Rectal smooth muscle tissue (tissue), 1 donor: ENCODE measurements around the gene GREB1.

Source experiments
- H3K27ac ChIP-seq: one replicate; pipeline ENCODE4 v1.7.0; 2013; ENCODE audit warnings: low read depth, low read length, inconsistent platforms
- H3K27me3 ChIP-seq: one replicate; pipeline ENCODE4 v1.7.0; 2013; ENCODE audit warnings: low read length; ENCODE audit not compliant: control insufficient read depth, insufficient read depth
- H3K36me3 ChIP-seq: one replicate; pipeline ENCODE4 v1.7.0; 2013; ENCODE audit warnings: low read length; ENCODE audit not compliant: control insufficient read depth, insufficient read depth
- H3K4me1 ChIP-seq: one replicate; pipeline ENCODE4 v1.7.0; 2013; ENCODE audit warnings: low read length; ENCODE audit not compliant: control insufficient read depth, insufficient read depth
- H3K4me3 ChIP-seq: one replicate; pipeline ENCODE4 v1.7.0; 2013; ENCODE audit warnings: low read length
- H3K9ac ChIP-seq: one replicate; pipeline ENCODE4 v1.7.0; 2013; ENCODE audit warnings: low read length

Gene GREB1

GRCh38 chr2:11637546-11637945 lies 103.7 kb downstream of the GREB1 start:
- no peak overlapping the region for H3K4me3 ChIP-seq
- H3K36me3 ChIP-seq, result no peaks in the 10 kb centered on the region
- no peak overlapping the region for H3K27ac ChIP-seq
- H3K4me1 ChIP-seq, result no peaks in the 10 kb centered on the region
- H3K9ac ChIP-seq, result no peak overlapping the region
- H3K27me3 ChIP-seq, result no peaks in the 10 kb centered on the region

- H3K27me3 ChIP-seq, result no peaks in the 10 kb centered on the region
- no peak overlapping the region for H3K9ac ChIP-seq
- H3K4me3 ChIP-seq, result no peak overlapping the region
- H3K27ac ChIP-seq, result no peak overlapping the region
- H3K4me1 ChIP-seq, result no peaks in the 10 kb centered on the region
- no peaks in the 10 kb centered on the region for H3K36me3 ChIP-seq
Observed at GRCh38 chr2:11639503-11639902, 105.7 kb downstream of the GREB1 start.

- H3K27ac ChIP-seq, result no peak overlapping the region
- H3K4me1 ChIP-seq, result no peaks in the 10 kb centered on the region
- H3K9ac ChIP-seq, result no peak overlapping the region
- no peak overlapping the region for H3K4me3 ChIP-seq
- no peaks in the 10 kb centered on the region for H3K36me3 ChIP-seq
- H3K27me3 ChIP-seq, result no peaks in the 10 kb centered on the region
Observed at GRCh38 chr2:11640132-11640531, 106.3 kb downstream of the GREB1 start.

- Histone ChIP-seq H3K27ac (no peak overlapping the region), H3K4me1 (no peaks in the 10 kb centered on the region), H3K9ac (no peak overlapping the region), H3K27me3 (no peaks in the 10 kb centered on the region), H3K36me3 (no peaks in the 10 kb centered on the region), H3K4me3 (no peak overlapping the region)
Observed at GRCh38 chr2:11642972-11643371, 109.1 kb downstream of the GREB1 start.

- Histone ChIP-seq H3K4me3 (no peak overlapping the region), H3K9ac (no peak overlapping the region), H3K27ac (no peak overlapping the region), H3K36me3 (no peaks in the 10 kb centered on the region), H3K4me1 (no peaks in the 10 kb centered on the region), H3K27me3 (no peaks in the 10 kb centered on the region)
Observed at GRCh38 chr2:11644293-11644692, 110.4 kb downstream of the GREB1 start.

- no peak overlapping the region for H3K4me3 ChIP-seq
- H3K9ac ChIP-seq, result no peak overlapping the region
- no peaks in the 10 kb centered on the region for H3K27me3 ChIP-seq
- no peaks in the 10 kb centered on the region for H3K36me3 ChIP-seq
- no peak overlapping the region for H3K27ac ChIP-seq
- H3K4me1 ChIP-seq, result no peaks in the 10 kb centered on the region
Observed at GRCh38 chr2:11646530-11646929, 112.7 kb downstream of the GREB1 start.

- H3K27me3 ChIP-seq, result no peaks in the 10 kb centered on the region
- no peak overlapping the region for H3K4me3 ChIP-seq
- no peak overlapping the region for H3K27ac ChIP-seq
- no peak overlapping the region for H3K9ac ChIP-seq
- H3K4me1 ChIP-seq, result no peaks in the 10 kb centered on the region
- H3K36me3 ChIP-seq, result no peaks in the 10 kb centered on the region
Observed at GRCh38 chr2:11647834-11648600, 114.2 kb downstream of the GREB1 start.

- Histone ChIP-seq H3K4me1 (no peaks in the 10 kb centered on the region), H3K36me3 (no peaks in the 10 kb centered on the region), H3K27me3 (no peaks in the 10 kb centered on the region), H3K27ac (no peak overlapping the region), H3K9ac (no peak overlapping the region), H3K4me3 (no peak overlapping the region)
Observed at GRCh38 chr2:11649093-11649492, 115.2 kb downstream of the GREB1 start.

- H3K27me3 ChIP-seq, result no peaks in the 10 kb centered on the region
- H3K4me3 ChIP-seq, result no peak overlapping the region
- H3K27ac ChIP-seq, result no peak overlapping the region
- no peak overlapping the region for H3K9ac ChIP-seq
- no peaks in the 10 kb centered on the region for H3K4me1 ChIP-seq
- H3K36me3 ChIP-seq, result no peaks in the 10 kb centered on the region
Observed at GRCh38 chr2:11651856-11652548, 118.2 kb downstream of the GREB1 start.

GRCh38 chr2:11652553-11652952 lies 118.7 kb downstream of the GREB1 start:
- H3K4me1 ChIP-seq, result no peaks in the 10 kb centered on the region
- no peaks in the 10 kb centered on the region for H3K36me3 ChIP-seq
- no peaks in the 10 kb centered on the region for H3K27me3 ChIP-seq
- no peak overlapping the region for H3K27ac ChIP-seq
- no peak overlapping the region for H3K9ac ChIP-seq
- H3K4me3 ChIP-seq, result no peak overlapping the region

- Histone ChIP-seq H3K27me3 (no peaks in the 10 kb centered on the region), H3K9ac (no peak overlapping the region), H3K27ac (no peak overlapping the region), H3K4me3 (no peak overlapping the region), H3K36me3 (no peaks in the 10 kb centered on the region), H3K4me1 (no peaks in the 10 kb centered on the region)
Observed at GRCh38 chr2:11655495-11655894, 121.7 kb downstream of the GREB1 start.

- no peaks in the 10 kb centered on the region for H3K27me3 ChIP-seq
- H3K27ac ChIP-seq, result no peak overlapping the region
- no peaks in the 10 kb centered on the region for H3K4me1 ChIP-seq
- no peak overlapping the region for H3K9ac ChIP-seq
- no peak overlapping the region for H3K4me3 ChIP-seq
- no peaks in the 10 kb centered on the region for H3K36me3 ChIP-seq
Observed at GRCh38 chr2:11656252-11656651, 122.4 kb downstream of the GREB1 start.

- Histone ChIP-seq H3K9ac (no peak overlapping the region), H3K27me3 (no peaks in the 10 kb centered on the region), H3K36me3 (no peaks in the 10 kb centered on the region), H3K4me3 (no peak overlapping the region), H3K27ac (no peak overlapping the region), H3K4me1 (no peaks in the 10 kb centered on the region)
Observed at GRCh38 chr2:11656671-11657101, 122.8 kb downstream of the GREB1 start.
